Measurements from ENCODE around the gene TIMM21.

The TIMM21 gene

GRCh38 chr18:74154716-74155115, 6.4 kb downstream of the TIMM21 start:
- TF ChIP-seq GATA1 (IDR thresholded peaks at IDR 0.05; ENCODE audit: low read depth, low read length) (no peak), POLR2A (IDR thresholded peaks at IDR 0.05; ENCODE audit: low read length) (no peak)

GRCh38 chr18:74155276-74155675, 7.0 kb downstream of the TIMM21 start:
- no peak for DNase-seq
- no peak for TF ChIP-seq POLR2A (IDR thresholded peaks at IDR 0.05; ENCODE audit: low read length)
- no peak for TF ChIP-seq GATA1 (IDR thresholded peaks at IDR 0.05; ENCODE audit: low read depth, low read length)

More at GRCh38 chr18:74154716-74155115, 6.4 kb downstream of the TIMM21 start:
- DNase-seq, result no peak

- no peak for DNase-seq
- TF ChIP-seq GATA1 (IDR thresholded peaks at IDR 0.05; ENCODE audit: low read depth, low read length) (no peak), POLR2A (IDR thresholded peaks at IDR 0.05; ENCODE audit: low read length) (no peak)
Observed at GRCh38 chr18:74163019-74163660, 14.8 kb downstream of the TIMM21 start.

GRCh38 chr18:74166386-74166785, 18.1 kb downstream of the TIMM21 start:
- no peak for DNase-seq
- no peak for TF ChIP-seq POLR2A (IDR thresholded peaks at IDR 0.05; ENCODE audit: low read length)
- no peak for TF ChIP-seq GATA1 (IDR thresholded peaks at IDR 0.05; ENCODE audit: low read depth, low read length)

GRCh38 chr18:74171910-74172606, 23.7 kb downstream of the TIMM21 start:
- no peak for DNase-seq
- TF ChIP-seq POLR2A (IDR thresholded peaks at IDR 0.05; ENCODE audit: low read length), result no peak
- TF ChIP-seq GATA1 (IDR thresholded peaks at IDR 0.05; ENCODE audit: low read depth, low read length), result no peak

- DNase-seq, result no peak
- no peak for TF ChIP-seq GATA1 (IDR thresholded peaks at IDR 0.05; ENCODE audit: low read depth, low read length)
- TF ChIP-seq POLR2A (IDR thresholded peaks at IDR 0.05; ENCODE audit: low read length), result no peak
Observed at GRCh38 chr18:74172697-74173433, 24.5 kb downstream of the TIMM21 start.

- DNase-seq, result no peak
- no peak for TF ChIP-seq GATA1 (IDR thresholded peaks at IDR 0.05; ENCODE audit: low read depth, low read length)
- no peak for TF ChIP-seq POLR2A (IDR thresholded peaks at IDR 0.05; ENCODE audit: low read length)
Observed at GRCh38 chr18:74173434-74173750, 25.1 kb downstream of the TIMM21 start.

GRCh38 chr18:74175658-74176057, 27.3 kb downstream of the TIMM21 start:
- no peak for DNase-seq
- TF ChIP-seq GATA1 (IDR thresholded peaks at IDR 0.05; ENCODE audit: low read depth, low read length) (no peak), POLR2A (IDR thresholded peaks at IDR 0.05; ENCODE audit: low read length) (no peak)

GRCh38 chr18:74178884-74179283, 30.6 kb downstream of the TIMM21 start:
- no peak for TF ChIP-seq GATA1 (IDR thresholded peaks at IDR 0.05; ENCODE audit: low read depth, low read length)
- no peak for TF ChIP-seq POLR2A (IDR thresholded peaks at IDR 0.05; ENCODE audit: low read length)
- DNase-seq, result no peak

GRCh38 chr18:74179623-74180199, 31.4 kb downstream of the TIMM21 start:
- DNase-seq, result no peak
- TF ChIP-seq GATA1 (IDR thresholded peaks at IDR 0.05; ENCODE audit: low read depth, low read length) (no peak), POLR2A (IDR thresholded peaks at IDR 0.05; ENCODE audit: low read length) (no peak)

GRCh38 chr18:74182335-74182734, 34.0 kb downstream of the TIMM21 start:
- no peak for DNase-seq
- TF ChIP-seq POLR2A (IDR thresholded peaks at IDR 0.05; ENCODE audit: low read length) (no peak), GATA1 (IDR thresholded peaks at IDR 0.05; ENCODE audit: low read depth, low read length) (no peak)

- TF ChIP-seq POLR2A (IDR thresholded peaks at IDR 0.05; ENCODE audit: low read length), result no peak
- TF ChIP-seq GATA1 (IDR thresholded peaks at IDR 0.05; ENCODE audit: low read depth, low read length), result no peak
- DNase-seq, result no peak
Observed at GRCh38 chr18:74183130-74183529, 34.8 kb downstream of the TIMM21 start.

GRCh38 chr18:74184875-74185274, 36.6 kb downstream of the TIMM21 start:
- TF ChIP-seq GATA1 (IDR thresholded peaks at IDR 0.05; ENCODE audit: low read depth, low read length) (no peak), POLR2A (IDR thresholded peaks at IDR 0.05; ENCODE audit: low read length) (no peak)
- DNase-seq, result no peak

GRCh38 chr18:74185860-74186259, 37.5 kb downstream of the TIMM21 start:
- TF ChIP-seq GATA1 (IDR thresholded peaks at IDR 0.05; ENCODE audit: low read depth, low read length) (no peak), POLR2A (IDR thresholded peaks at IDR 0.05; ENCODE audit: low read length) (no peak)
- no peak for DNase-seq

Data from erythroblast (primary cell).